Measurements from ENCODE around the gene IFI44. TPM values are rescaled to one million over a fixed set of nuclear protein-coding genes. Genes with fewer than 3 reads are reported as not detected.

IFI44 gene, protein sequence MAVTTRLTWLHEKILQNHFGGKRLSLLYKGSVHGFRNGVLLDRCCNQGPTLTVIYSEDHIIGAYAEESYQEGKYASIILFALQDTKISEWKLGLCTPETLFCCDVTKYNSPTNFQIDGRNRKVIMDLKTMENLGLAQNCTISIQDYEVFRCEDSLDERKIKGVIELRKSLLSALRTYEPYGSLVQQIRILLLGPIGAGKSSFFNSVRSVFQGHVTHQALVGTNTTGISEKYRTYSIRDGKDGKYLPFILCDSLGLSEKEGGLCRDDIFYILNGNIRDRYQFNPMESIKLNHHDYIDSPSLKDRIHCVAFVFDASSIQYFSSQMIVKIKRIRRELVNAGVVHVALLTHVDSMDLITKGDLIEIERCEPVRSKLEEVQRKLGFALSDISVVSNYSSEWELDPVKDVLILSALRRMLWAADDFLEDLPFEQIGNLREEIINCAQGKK
- 10 to 100 TPM; 40.8 to 45.2 TPM for total RNA-seq

DNA sequence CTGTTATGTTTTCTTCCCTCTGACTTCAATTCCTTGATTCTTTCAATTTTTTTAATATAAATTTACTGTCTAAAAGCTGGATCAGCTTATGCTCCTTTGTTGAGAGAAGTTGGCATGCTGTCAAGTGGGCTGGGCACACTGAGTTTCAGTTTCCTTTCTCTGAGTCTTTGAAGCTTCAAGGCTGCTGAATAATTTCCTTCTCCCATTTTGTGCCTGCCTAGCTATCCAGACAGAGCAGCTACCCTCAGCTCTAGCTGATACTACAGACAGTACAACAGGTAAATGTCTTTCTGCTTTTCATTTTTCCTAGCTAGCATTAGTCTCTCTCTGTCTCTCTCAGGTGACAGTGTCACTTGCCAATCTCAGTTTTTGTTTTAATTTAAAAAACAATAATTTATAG lies at the start of gene IFI44:
TSS of gene IFI44 (plus strand) at position 204 of the 400 bp plus-strand sequence. CDS start 365 bp downstream, outside the sequence.
- DNase-seq, result peak; percentile 60
- H3K36me3 Mint-ChIP-seq, result peaks cover 59% of the 10 kb centered on the region
- peaks cover 55% of the 10 kb centered on the region for H3K4me1 Mint-ChIP-seq
- peak within 1 kb of the TSS; percentile 82 for H3K4me3 Mint-ChIP-seq
- H3K27me3 Mint-ChIP-seq, result no peaks in the 10 kb centered on the region
- H3K9me3 Mint-ChIP-seq, result peaks cover 16% of the 10 kb centered on the region
- peak within 1 kb of the TSS; percentile 85 for H3K27ac Mint-ChIP-seq

DNA sequence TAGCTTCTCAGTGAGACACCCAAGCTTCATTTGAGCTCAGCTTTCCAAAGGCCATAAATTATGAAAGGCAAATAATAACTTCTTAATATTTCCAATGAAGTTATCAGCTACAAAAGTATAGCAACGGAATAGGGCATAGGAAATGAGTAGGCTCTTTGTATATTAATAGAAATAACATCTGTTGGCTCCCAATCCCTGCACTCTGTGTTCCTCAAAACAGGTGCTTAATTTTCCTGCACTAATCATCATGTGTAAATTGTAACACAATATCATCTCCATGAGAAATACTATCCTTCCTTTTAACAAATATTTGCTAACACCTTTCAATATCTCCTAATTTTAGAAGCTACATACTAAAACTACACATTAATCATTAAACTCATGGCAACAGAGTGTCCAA lies 48.6 kb upstream of the IFI44 start:
- Mint-ChIP-seq H3K4me3 (no peak overlapping the region), H3K27me3 (no peaks in the 10 kb centered on the region), H3K27ac (no peak overlapping the region), H3K36me3 (no peaks in the 10 kb centered on the region), H3K4me1 (no peaks in the 10 kb centered on the region), H3K9me3 (no peaks in the 10 kb centered on the region)
- no peak for DNase-seq

DNA sequence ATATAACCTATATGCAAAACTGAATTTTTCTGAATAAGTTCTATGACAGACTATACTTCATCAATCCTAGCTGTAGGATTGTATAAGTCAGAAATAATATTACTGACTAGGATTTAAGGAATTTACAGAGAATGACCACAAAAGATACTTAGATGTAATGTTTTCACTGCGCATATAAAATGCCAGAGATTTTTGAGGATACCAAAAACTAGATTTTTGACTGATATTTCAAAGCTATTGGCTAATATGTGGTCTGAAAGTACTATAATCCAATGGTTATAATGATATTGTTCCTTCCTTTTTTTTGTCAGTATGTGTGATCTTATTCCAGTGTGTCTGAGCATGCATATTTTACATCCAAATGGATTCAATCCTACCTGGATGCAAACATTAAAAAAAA lies 46.4 kb upstream of the IFI44 start:
- Mint-ChIP-seq H3K4me1 (peaks cover 3% of the 10 kb centered on the region), H3K27ac (no peak overlapping the region), H3K27me3 (no peaks in the 10 kb centered on the region), H3K4me3 (no peak overlapping the region), H3K9me3 (no peaks in the 10 kb centered on the region), H3K36me3 (no peaks in the 10 kb centered on the region)
- DNase-seq, result no peak

DNA sequence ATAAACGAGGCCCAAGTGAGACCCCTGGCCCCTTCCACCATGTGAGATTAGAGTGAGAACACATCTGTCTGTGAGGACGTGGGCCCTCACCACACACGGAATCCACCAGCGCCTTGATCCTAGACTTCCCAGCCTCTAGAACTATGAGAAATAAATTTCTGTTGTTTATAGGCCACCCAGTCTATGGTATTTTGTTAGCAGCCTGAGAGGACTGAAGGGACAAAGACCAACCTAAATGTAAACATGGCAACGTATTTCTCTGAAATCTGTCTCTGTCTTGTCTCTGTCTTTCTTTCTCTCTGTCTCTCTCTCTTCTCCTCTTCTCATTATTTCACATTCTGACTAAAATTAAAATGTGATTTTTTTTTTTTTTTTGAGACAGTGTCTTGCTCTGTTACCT lies 45.0 kb upstream of the IFI44 start:
- no peak overlapping the region for H3K27ac Mint-ChIP-seq
- no peaks in the 10 kb centered on the region for H3K9me3 Mint-ChIP-seq
- no peaks in the 10 kb centered on the region for H3K27me3 Mint-ChIP-seq
- no peak overlapping the region for H3K4me3 Mint-ChIP-seq
- H3K36me3 Mint-ChIP-seq, result no peaks in the 10 kb centered on the region
- peaks cover 3% of the 10 kb centered on the region for H3K4me1 Mint-ChIP-seq
- DNase-seq, result no peak

DNA sequence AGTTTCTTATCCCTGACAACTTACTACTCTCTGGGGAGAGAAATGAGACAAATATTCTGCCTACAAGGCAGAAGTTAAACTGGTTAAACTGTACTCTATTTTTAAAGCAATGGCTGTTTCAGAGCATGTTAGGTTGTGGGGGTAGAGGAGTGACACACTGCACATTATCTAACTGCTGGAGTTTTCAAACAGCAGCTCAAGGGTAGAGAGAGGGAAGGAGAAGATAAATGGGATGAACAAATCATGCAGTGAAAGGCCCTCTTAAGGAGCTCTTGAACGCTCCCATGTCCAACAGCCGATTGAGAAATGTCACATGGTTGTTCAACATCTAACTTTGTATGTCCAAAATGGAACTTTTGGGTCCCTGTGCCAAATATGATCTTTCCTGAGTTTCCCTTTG lies 43.4 kb upstream of the IFI44 start:
- Mint-ChIP-seq H3K27ac (no peak overlapping the region), H3K4me3 (no peak overlapping the region), H3K4me1 (peaks cover 3% of the 10 kb centered on the region), H3K9me3 (no peaks in the 10 kb centered on the region), H3K36me3 (no peaks in the 10 kb centered on the region), H3K27me3 (no peaks in the 10 kb centered on the region)
- no peak for DNase-seq

DNA sequence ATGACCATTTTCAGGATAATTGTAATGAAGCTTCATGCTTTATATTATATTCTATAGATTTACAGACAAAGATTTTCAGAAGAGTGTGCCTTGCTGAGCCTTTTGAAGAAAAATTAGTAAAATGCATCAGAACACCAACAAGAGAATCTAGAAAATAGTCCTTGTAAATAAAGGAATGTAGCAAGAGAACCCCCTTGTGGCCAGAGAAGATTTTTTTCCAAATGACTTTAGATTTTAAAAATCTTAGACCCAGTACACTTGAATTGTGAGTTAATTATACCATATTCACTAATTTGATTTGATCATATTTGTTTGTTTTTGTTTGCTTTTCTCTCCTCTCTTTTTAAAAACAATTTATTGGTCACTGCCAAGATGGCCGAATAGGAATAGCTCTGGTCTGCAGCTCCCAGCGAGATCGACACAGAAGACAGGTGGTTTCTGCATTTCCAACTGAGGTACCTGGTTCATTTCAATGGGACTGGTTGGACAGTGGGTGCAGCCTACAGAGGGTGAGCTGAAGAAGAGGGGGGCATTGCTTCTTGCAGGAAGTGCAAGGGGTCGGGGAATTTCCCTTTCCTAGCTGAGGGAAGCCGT lies 42.2 kb upstream of the IFI44 start:
- Mint-ChIP-seq H3K36me3 (no peaks in the 10 kb centered on the region), H3K27ac (no peak overlapping the region), H3K4me3 (no peak overlapping the region), H3K4me1 (peaks cover 3% of the 10 kb centered on the region), H3K9me3 (no peaks in the 10 kb centered on the region), H3K27me3 (no peaks in the 10 kb centered on the region)
- no peak for DNase-seq

DNA sequence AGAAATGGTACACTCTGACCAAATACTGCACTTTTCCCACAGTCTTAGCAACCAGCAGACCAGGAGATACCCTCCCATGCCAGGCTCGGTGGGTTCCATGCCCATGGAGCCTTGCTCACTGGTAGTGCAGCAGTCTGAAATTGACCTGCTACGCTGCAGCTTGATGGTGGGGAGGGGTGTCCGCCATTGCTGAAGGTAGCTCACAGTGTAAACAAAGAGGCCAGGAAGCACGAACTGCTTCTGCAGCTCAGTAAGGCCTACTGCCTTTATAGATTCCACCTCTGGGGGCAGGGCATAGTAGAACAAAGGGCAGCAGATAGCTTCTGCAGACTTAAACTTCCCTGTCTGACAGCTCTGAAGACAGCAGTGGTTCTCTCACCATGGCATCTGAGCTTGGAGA lies 41.7 kb upstream of the IFI44 start:
- Mint-ChIP-seq H3K4me3 (no peak overlapping the region), H3K36me3 (no peaks in the 10 kb centered on the region), H3K9me3 (no peaks in the 10 kb centered on the region), H3K27ac (no peak overlapping the region), H3K4me1 (peaks cover 3% of the 10 kb centered on the region), H3K27me3 (no peaks in the 10 kb centered on the region)
- DNase-seq, result no peak

DNA sequence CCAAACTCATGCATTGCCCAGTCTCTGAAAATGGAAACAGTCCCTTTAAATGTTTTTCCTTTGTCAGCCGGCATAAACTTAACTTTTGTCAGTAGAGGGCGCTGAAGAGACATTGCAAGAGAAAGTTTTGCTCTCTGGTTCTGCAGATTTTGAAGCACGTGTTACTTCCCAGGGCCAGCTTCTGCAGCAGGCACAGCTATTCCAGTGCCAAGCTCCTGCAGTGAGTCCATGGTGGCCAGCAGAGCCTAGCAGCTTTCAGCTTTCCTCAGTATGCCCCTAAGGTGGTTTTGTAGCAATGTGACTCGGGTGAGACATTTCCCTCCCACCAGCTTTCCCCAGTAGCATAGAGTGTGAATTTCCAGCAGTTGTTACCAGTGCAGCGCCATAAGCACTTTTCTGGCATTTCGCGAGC lies 32.0 kb upstream of the IFI44 start:
- Mint-ChIP-seq H3K4me1 (peaks cover 35% of the 10 kb centered on the region), H3K27me3 (no peaks in the 10 kb centered on the region), H3K36me3 (peaks cover 8% of the 10 kb centered on the region), H3K4me3 (peak overlapping the region; percentile 38), H3K9me3 (no peaks in the 10 kb centered on the region), H3K27ac (peak overlapping the region; percentile 43)
- peak; percentile 44 for DNase-seq

DNA sequence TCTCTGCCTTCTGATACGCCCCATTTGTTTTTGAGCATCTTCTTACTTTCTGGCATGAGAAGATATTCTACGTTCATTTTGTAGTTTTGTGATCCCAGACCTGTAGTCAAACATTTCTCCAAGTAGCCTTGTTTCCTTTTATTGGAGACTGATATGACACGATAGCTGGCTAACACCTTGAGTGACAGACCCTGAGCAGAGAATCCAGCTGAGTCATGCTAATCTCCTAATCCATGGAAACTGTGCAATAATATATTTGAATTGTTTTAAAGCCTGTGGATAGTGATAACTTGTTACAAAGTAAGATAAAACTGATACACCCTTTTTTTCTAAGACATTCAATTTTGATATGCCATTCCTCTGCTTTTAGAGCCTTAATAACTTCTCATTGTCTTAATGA lies 30.6 kb upstream of the IFI44 start:
- H3K4me1 Mint-ChIP-seq, result peaks cover 48% of the 10 kb centered on the region
- no peaks in the 10 kb centered on the region for H3K27me3 Mint-ChIP-seq
- peak overlapping the region; percentile 83 for H3K27ac Mint-ChIP-seq
- peaks cover 17% of the 10 kb centered on the region for H3K36me3 Mint-ChIP-seq
- no peak overlapping the region for H3K4me3 Mint-ChIP-seq
- no peak for DNase-seq
- H3K9me3 Mint-ChIP-seq, result peaks cover 3% of the 10 kb centered on the region

DNA sequence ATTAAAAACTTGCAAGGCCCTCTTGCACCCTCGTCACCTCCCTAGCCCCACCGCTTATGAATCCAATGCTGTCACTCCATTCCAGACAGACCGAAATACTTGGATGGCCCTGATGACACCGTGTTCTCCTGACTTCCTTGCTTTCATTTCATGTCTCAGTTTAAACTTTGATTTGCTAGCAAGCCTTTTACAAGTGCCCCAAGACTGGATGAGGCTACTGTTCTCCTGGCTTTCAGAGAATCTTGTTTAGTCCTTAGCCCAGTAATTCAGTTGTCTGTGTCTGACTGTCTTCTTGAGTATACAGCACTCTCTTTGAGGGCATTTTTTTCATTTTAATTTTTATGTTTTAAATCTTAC lies 30.2 kb upstream of the IFI44 start:
- Mint-ChIP-seq H3K4me3 (no peak overlapping the region), H3K27me3 (no peaks in the 10 kb centered on the region), H3K27ac (peak overlapping the region; percentile 83), H3K9me3 (peaks cover 3% of the 10 kb centered on the region), H3K36me3 (peaks cover 21% of the 10 kb centered on the region), H3K4me1 (peaks cover 52% of the 10 kb centered on the region)
- DNase-seq, result no peak

DNA sequence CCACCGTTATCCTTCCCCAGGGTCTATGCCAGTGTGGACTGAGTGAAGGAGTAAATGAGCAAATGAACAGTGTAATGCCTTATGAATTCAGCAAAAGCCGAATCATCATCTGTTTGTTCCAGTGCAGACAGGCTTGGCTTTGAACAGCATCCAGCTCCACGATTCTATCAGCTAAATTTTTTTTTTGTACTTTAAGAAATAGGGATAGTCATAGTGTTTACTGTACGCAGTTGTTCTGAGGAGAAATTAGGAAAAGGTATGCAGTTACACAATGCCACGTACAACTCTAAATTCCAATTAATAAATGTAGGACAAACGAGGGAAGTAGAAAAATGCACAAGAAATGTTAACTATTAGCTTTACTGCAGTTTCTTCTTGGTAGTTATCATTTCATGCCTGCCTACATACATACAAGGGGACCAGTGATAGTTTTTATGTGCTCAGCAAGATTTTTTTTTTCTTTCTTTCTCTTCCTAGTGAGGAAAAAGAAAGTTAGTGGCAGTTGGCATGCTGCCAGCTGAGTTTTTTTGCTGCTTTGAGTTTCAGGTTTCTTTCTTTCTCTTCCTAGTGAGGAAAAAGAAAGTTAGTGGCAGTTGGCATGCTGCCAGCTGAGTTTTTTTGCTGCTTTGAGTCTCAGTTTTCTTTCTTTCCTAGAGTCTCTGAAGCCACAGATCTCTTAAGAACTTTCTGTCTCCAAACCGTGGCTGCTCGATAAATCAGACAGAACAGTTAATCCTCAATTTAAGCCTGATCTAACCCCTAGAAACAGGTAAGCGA lies 29.6 kb upstream of the IFI44 start, which contains the start of gene IFI44L:
TSS of gene IFI44L (plus strand) at position 646 of the 777 bp plus-strand sequence. CDS start 7,468 bp downstream, outside the sequence.
- H3K4me1 Mint-ChIP-seq, result peaks cover 54% of the 10 kb centered on the region
- H3K36me3 Mint-ChIP-seq, result peaks cover 27% of the 10 kb centered on the region

DNA sequence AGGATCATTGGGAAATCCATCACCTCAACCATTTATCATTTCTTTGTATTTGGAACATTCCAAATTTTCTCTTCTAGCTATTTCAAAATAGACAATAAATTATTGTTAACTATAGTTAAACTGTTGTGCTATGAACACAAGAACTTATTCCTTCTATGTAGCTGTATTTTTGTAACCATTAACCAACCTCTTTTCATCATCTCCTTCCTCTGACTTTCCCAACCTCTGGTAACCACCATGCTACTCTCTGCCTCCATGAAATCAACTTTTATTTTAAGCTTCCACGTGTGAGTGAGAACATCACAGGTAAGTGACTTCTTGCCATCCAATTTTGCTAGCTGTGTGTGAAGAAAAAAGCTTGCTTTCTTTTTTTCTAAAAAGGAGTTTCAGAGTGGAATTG lies 29.0 kb upstream of the IFI44 start:
- peak overlapping the region; percentile 83 for H3K27ac Mint-ChIP-seq
- peak overlapping the region; percentile 81 for H3K4me3 Mint-ChIP-seq
- DNase-seq, result no peak
- H3K27me3 Mint-ChIP-seq, result no peaks in the 10 kb centered on the region
- H3K9me3 Mint-ChIP-seq, result peaks cover 3% of the 10 kb centered on the region
- H3K4me1 Mint-ChIP-seq, result peaks cover 55% of the 10 kb centered on the region
- H3K36me3 Mint-ChIP-seq, result peaks cover 30% of the 10 kb centered on the region

More for the DNA sequence above, 29.6 kb upstream of the IFI44 start, which contains the start of gene IFI44L:
- Mint-ChIP-seq H3K9me3 (peaks cover 3% of the 10 kb centered on the region), H3K27me3 (no peaks in the 10 kb centered on the region), H3K4me3 (peak within 1 kb of the TSS; percentile 81), H3K27ac (peak within 1 kb of the TSS; percentile 83)
- peak; percentile 63 for DNase-seq

DNA sequence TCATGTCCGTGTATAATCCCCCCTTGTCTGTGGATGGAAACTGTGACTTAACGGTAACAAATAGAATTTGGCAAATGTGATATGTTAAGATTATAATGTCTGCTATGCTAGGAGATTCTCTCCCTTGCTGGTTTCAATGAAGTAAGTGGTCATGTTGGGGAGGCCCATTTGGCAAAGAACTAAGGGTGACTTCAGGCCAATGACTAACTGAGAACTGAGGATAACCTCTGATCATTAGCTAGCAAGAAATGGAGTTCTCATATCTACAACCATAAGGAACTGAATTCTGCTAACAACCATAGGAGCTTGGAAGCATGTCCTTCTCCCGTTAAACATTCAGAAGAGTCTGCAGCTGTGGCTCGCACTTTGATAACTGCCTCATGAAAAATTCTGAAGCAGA lies 27.1 kb upstream of the IFI44 start:
- H3K4me1 Mint-ChIP-seq, result peaks cover 58% of the 10 kb centered on the region

DNA sequence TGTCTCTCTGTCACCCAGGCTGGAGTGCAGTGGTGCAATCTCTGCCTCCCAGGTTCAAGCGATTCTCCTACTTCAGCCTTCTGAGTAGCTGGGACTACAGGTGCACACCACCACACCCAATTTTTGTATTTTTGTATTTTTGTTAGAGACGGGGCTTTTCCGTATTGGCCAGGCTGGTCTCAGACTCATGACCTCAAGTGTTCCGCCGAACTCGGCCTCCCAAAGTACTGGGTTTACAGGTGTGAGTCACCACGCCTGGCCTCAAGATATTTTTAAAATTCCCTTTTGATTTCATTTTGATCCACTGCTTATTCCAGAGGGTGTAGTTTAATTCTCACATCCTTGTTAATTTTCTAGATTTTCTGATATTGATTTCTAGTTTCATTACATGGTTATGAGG lies 25.6 kb upstream of the IFI44 start:
- H3K4me1 Mint-ChIP-seq, result peaks cover 54% of the 10 kb centered on the region
- peak overlapping the region; percentile 45 for H3K4me3 Mint-ChIP-seq
- no peak for DNase-seq
- H3K27ac Mint-ChIP-seq, result peak overlapping the region; percentile 42
- peaks cover 37% of the 10 kb centered on the region for H3K36me3 Mint-ChIP-seq
- no peaks in the 10 kb centered on the region for H3K27me3 Mint-ChIP-seq
- peaks cover 3% of the 10 kb centered on the region for H3K9me3 Mint-ChIP-seq

More for the DNA sequence above, 27.1 kb upstream of the IFI44 start:
- peak overlapping the region; percentile 72 for H3K4me3 Mint-ChIP-seq
- DNase-seq, result no peak
- peaks cover 30% of the 10 kb centered on the region for H3K36me3 Mint-ChIP-seq
- H3K27ac Mint-ChIP-seq, result peak overlapping the region; percentile 54
- peaks cover 3% of the 10 kb centered on the region for H3K9me3 Mint-ChIP-seq
- H3K27me3 Mint-ChIP-seq, result no peaks in the 10 kb centered on the region

DNA sequence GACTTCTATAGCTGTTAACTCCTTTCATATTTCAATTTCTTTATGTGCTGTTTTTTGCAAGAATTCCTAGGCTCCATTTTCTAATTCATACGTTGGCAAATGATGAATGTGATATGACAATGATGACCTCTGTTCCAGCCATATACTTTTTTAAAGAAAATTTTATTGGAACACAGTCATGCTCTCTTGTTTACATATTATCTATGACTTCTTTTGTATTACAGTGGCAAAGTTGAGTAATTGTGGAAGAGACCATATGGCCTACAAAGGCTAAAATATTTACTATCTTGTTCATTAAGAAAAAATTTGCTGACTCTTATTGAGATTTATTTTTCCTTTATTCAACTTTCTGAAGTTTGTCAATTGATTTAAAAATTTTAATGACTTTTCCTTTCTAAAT lies 22.3 kb upstream of the IFI44 start:
- Mint-ChIP-seq H3K27me3 (no peaks in the 10 kb centered on the region), H3K36me3 (peaks cover 33% of the 10 kb centered on the region), H3K9me3 (peaks cover 3% of the 10 kb centered on the region), H3K4me3 (no peak overlapping the region), H3K27ac (no peak overlapping the region), H3K4me1 (peaks cover 32% of the 10 kb centered on the region)
- DNase-seq, result no peak

All from activated naive CD8-positive, alpha-beta T cell treated with anti-CD3 and anti-CD28 coated beads for 36 hours (primary cell).